Caco-2 (cell line): Measurements from ENCODE around the gene ZNF217. TPM values are rescaled to one million over a fixed set of nuclear protein-coding genes. Genes with fewer than 3 reads are reported as not detected.
"Not testable (repeated sequence)": the region's sequence is repeated elsewhere in the genome, so short reads cannot be mapped to it uniquely, and the experiment has no call there.

Source experiments
- BruUV-seq: library from RNA; stranded (reverse); fragments of 400-500 nt; replicated peaks from 2 replicates; lab custom pipeline; 2021; lab: Mats Ljungman, UMichigan
- CTCF ChIA-PET: fragments of 300-600 bp; sonication (Branson Sonifier 250); formaldehyde crosslinking; loops from one replicate; lab custom pipeline; 2022; ENCODE audit warnings: antibody characterized with exemption; lab: Charles Lee
- POLR2A ChIA-PET: fragments of 300-600 bp; sonication (Branson Sonifier 250); formaldehyde crosslinking; loops from one replicate; lab custom pipeline; 2022; ENCODE audit warnings: antibody characterized with exemption; lab: Charles Lee
- DNase-seq, 2 experiments: peaks; one replicate each; pipeline versions ENCODE4 v3.0.0 to v3.0.0-alpha.2; 2020 to 2022
- H3K27me3 ChIP-seq: replicated peaks from 2 replicates; pipeline ENCODE4 v1.6.0; 2011; ENCODE audit warnings: low read length; ENCODE audit not compliant: control insufficient read depth, insufficient read depth
- H3K36me3 ChIP-seq: 2 replicates; pipeline ENCODE4 v1.5.1; 2011; ENCODE audit warnings: low read length; ENCODE audit not compliant: control insufficient read depth, insufficient read depth
- H3K4me1 ChIP-seq: fragments of 250-450 bp; sonication (Bioruptor Pico); 2 replicates; pipeline ENCODE4 v1.5.1; 2020; ENCODE audit warnings: mild to moderate bottlenecking
- H3K4me3 ChIP-seq: 2 replicates; pipeline ENCODE4 v1.5.1; 2011; ENCODE audit warnings: low read depth, mild to moderate bottlenecking, control low read depth, low read length
- H3K9me3 ChIP-seq: fragments of 250-450 bp; sonication (Bioruptor Pico); 2 replicates; pipeline ENCODE4 v1.5.1; 2020; ENCODE audit warnings: mild to moderate bottlenecking, moderate library complexity
- H3K27ac Mint-ChIP-seq: one replicate; pipeline ENCODE4 v1.8.0; 2022; ENCODE audit warnings: mixed read lengths; ENCODE audit not compliant: unreplicated experiment
- H3K27me3 Mint-ChIP-seq: one replicate; pipeline ENCODE4 v1.8.0; 2022; ENCODE audit warnings: mixed read lengths; ENCODE audit not compliant: insufficient read depth, unreplicated experiment
- H3K36me3 Mint-ChIP-seq: one replicate; pipeline ENCODE4 v1.8.0; 2022; ENCODE audit warnings: mild to moderate bottlenecking, mixed read lengths; ENCODE audit not compliant: insufficient read depth, unreplicated experiment
- H3K4me1 Mint-ChIP-seq: one replicate; pipeline ENCODE4 v1.8.0; 2022; ENCODE audit warnings: low read depth, mixed read lengths; ENCODE audit not compliant: unreplicated experiment
- H3K4me3 Mint-ChIP-seq: one replicate; pipeline ENCODE4 v1.8.0; 2022; ENCODE audit warnings: mild to moderate bottlenecking, moderate library complexity, mixed read lengths; ENCODE audit not compliant: unreplicated experiment
- H3K9me3 Mint-ChIP-seq: one replicate; pipeline ENCODE4 v1.8.0; 2022; ENCODE audit warnings: mixed read lengths; ENCODE audit not compliant: unreplicated experiment
- intact Hi-C: fragments of 100-400 bp; cut with micrococcal nuclease; formaldehyde crosslinking; loops from one replicate; pipeline ENCODE4 v1.10.0; 2022; ENCODE audit not compliant: unreplicated experiment
- total RNA-seq: library from RNA; stranded (reverse); gene quantifications from 2 replicates; pipeline ENCODE4 v1.2.3, GENCODE V29; 2022
- TF ChIP-seq, protein P1 (sequence below), 2 experiments: fragments of 200-600 bp in 1 of 2; IDR thresholded peaks; 1 replicate in 1 of 2; 2 replicates in 1 of 2; pipeline versions ENCODE4 v1.5.1 to v1.8.0; 2011 to 2022; ENCODE audit warnings: antibody characterized with exemption in 1 of 2, control low read depth in 1 of 2, inconsistent platforms in 1 of 2, low read depth in 1 of 2, low read length in 1 of 2, mild to moderate bottlenecking in 1 of 2, moderate library complexity in 1 of 2; ENCODE audit not compliant: insufficient read depth in 1 of 2, severe bottlenecking in 1 of 2, unreplicated experiment in 1 of 2

The ZNF217 gene
- total RNA-seq, 1 experiment from 2014 or later, result 65.5 TPM

GRCh38 chr20:53556267-53556897 is 37.3 kb downstream of the ZNF217 start:
- Mint-ChIP-seq H3K4me1 (peaks cover 5% of the 10 kb centered on the region), H3K9me3 (no peaks in the 10 kb centered on the region), H3K27ac (no peak overlapping the region), H3K36me3 (no peaks in the 10 kb centered on the region), H3K27me3 (no peaks in the 10 kb centered on the region), H3K4me3 (no peak overlapping the region)
- BruUV-seq, result no TSS peak
- H3K4me1 ChIP-seq, result peaks cover 7% of the 10 kb centered on the region; the same call in 1 of the 2 replicates
- ChIA-PET CTCF (interaction anchor here (2.1 kb wide), 1 partner anchor 9 kb away, joined by 9 read pairs; no protein-coding TSS in a partner anchor), POLR2A (interaction anchor here (0.8 kb wide), 1 partner anchor 375 kb away, joined by 3 read pairs; no protein-coding TSS in a partner anchor)
- DNase-seq, result no peak
- H3K9me3 ChIP-seq, result no peaks in the 10 kb centered on the region
- no peaks in the 10 kb centered on the region for H3K27me3 ChIP-seq
- intact Hi-C loops, result no loop called here
- H3K4me3 ChIP-seq, result no peak overlapping the region
- TF ChIP-seq, protein P1, sequence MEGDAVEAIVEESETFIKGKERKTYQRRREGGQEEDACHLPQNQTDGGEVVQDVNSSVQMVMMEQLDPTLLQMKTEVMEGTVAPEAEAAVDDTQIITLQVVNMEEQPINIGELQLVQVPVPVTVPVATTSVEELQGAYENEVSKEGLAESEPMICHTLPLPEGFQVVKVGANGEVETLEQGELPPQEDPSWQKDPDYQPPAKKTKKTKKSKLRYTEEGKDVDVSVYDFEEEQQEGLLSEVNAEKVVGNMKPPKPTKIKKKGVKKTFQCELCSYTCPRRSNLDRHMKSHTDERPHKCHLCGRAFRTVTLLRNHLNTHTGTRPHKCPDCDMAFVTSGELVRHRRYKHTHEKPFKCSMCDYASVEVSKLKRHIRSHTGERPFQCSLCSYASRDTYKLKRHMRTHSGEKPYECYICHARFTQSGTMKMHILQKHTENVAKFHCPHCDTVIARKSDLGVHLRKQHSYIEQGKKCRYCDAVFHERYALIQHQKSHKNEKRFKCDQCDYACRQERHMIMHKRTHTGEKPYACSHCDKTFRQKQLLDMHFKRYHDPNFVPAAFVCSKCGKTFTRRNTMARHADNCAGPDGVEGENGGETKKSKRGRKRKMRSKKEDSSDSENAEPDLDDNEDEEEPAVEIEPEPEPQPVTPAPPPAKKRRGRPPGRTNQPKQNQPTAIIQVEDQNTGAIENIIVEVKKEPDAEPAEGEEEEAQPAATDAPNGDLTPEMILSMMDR (IDR thresholded peaks at IDR 0.05; ENCODE audit: insufficient read depth in 1 of 2, low read depth in 1 of 2, low read length in 1 of 2, severe bottlenecking in 1 of 2, unreplicated experiment in 1 of 2), result no peak
- H3K36me3 ChIP-seq, result 0 out of 2 replicates have a peak, but pooled peaks cover under 1% of the 10 kb centered on the region

GRCh38 chr20:53555816-53556215 is 37.8 kb downstream of the ZNF217 start:
- Histone ChIP-seq H3K9me3 (no peaks in the 10 kb centered on the region), H3K27me3 (no peaks in the 10 kb centered on the region), H3K4me3 (no peak overlapping the region), H3K36me3 (no peaks in the 10 kb centered on the region), H3K4me1 (peaks cover 7% of the 10 kb centered on the region; the same call in 1 of the 2 replicates)
- Mint-ChIP-seq H3K36me3 (no peaks in the 10 kb centered on the region), H3K27me3 (no peaks in the 10 kb centered on the region), H3K9me3 (no peaks in the 10 kb centered on the region), H3K4me1 (peaks cover 5% of the 10 kb centered on the region), H3K4me3 (no peak overlapping the region), H3K27ac (no peak overlapping the region)
- ChIA-PET CTCF (no interaction called here), POLR2A (no interaction called here)
- intact Hi-C loops, result no loop called here
- TF ChIP-seq, protein P1 (IDR thresholded peaks at IDR 0.05; ENCODE audit: insufficient read depth in 1 of 2, low read depth in 1 of 2, low read length in 1 of 2, severe bottlenecking in 1 of 2, unreplicated experiment in 1 of 2), result no peak
- no peak for DNase-seq
- no TSS peak for BruUV-seq

GRCh38 chr20:53555081-53555480 is 38.6 kb downstream of the ZNF217 start:
- POLR2A ChIA-PET, result no interaction called here
- no peaks in the 10 kb centered on the region for H3K9me3 ChIP-seq
- H3K9me3 Mint-ChIP-seq, result no peaks in the 10 kb centered on the region
- H3K27me3 Mint-ChIP-seq, result no peaks in the 10 kb centered on the region
- H3K4me1 Mint-ChIP-seq, result peaks cover 5% of the 10 kb centered on the region
- no peak for DNase-seq
- H3K36me3 Mint-ChIP-seq, result no peaks in the 10 kb centered on the region
- H3K4me1 ChIP-seq, result peaks cover 7% of the 10 kb centered on the region; the same call in 1 of the 2 replicates
- intact Hi-C loops, result no loop called here
- no peaks in the 10 kb centered on the region for H3K27me3 ChIP-seq
- BruUV-seq, result no TSS peak
- H3K4me3 ChIP-seq, result no peak overlapping the region
- TF ChIP-seq, protein P1 (IDR thresholded peaks at IDR 0.05; ENCODE audit: insufficient read depth in 1 of 2, low read depth in 1 of 2, low read length in 1 of 2, severe bottlenecking in 1 of 2, unreplicated experiment in 1 of 2), result no peak
- CTCF ChIA-PET, result interaction anchor here (0.7 kb wide), 1 partner anchor 181 kb away, joined by 6 read pairs; no protein-coding TSS in a partner anchor
- no peaks in the 10 kb centered on the region for H3K36me3 ChIP-seq
- H3K27ac Mint-ChIP-seq, result no peak overlapping the region
- no peak overlapping the region for H3K4me3 Mint-ChIP-seq

GRCh38 chr20:53552572-53552893 is 41.1 kb downstream of the ZNF217 start:
- H3K9me3 Mint-ChIP-seq, H3K36me3 ChIP-seq, H3K27me3 ChIP-seq, H3K27me3 Mint-ChIP-seq, H3K36me3 Mint-ChIP-seq, H3K9me3 ChIP-seq, DNase-seq, H3K4me1 ChIP-seq, H3K4me3 ChIP-seq, POLR2A ChIA-PET, H3K4me3 Mint-ChIP-seq, H3K27ac Mint-ChIP-seq, H3K4me1 Mint-ChIP-seq, BruUV-seq: not testable (repeated sequence)
- CTCF ChIA-PET, result interaction anchor here (0.6 to 3.9 kb wide), 2 partner anchors 140 to 340 kb away, joined by 4 to 22 read pairs; no protein-coding TSS in a partner anchor
- intact Hi-C loops, result loop anchor here (5.0 kb wide), 1 partner anchor 510 kb away; no protein-coding TSS in a partner anchor
